Measurements from ENCODE around the gene ZNF236.

GRCh38 chr18:76988031-76988826 is 165.9 kb downstream of the ZNF236 start:
- TF ChIP-seq POLR2A (IDR thresholded peaks at IDR 0.05; ENCODE audit: low read depth, low read length) = no peak
- no peak for TF ChIP-seq POLR2AphosphoS5 (IDR thresholded peaks at IDR 0.05; ENCODE audit: low read depth, low read length)
